Caco-2 (cell line): ENCODE results near the gene TGFA. TPM values are rescaled to one million over a fixed set of nuclear protein-coding genes. Genes with fewer than 3 reads are reported as not detected.

ENCODE experiments used
- BruUV-seq: library from RNA; stranded (reverse); fragments of 400-500 nt; replicated peaks from 2 replicates; lab custom pipeline; 2021; lab: Mats Ljungman, UMichigan
- CTCF ChIA-PET: fragments of 300-600 bp; sonication (Branson Sonifier 250); formaldehyde crosslinking; loops from one replicate; lab custom pipeline; 2022; ENCODE audit warnings: antibody characterized with exemption; lab: Charles Lee
- POLR2A ChIA-PET: fragments of 300-600 bp; sonication (Branson Sonifier 250); formaldehyde crosslinking; loops from one replicate; lab custom pipeline; 2022; ENCODE audit warnings: antibody characterized with exemption; lab: Charles Lee
- DNase-seq, 2 experiments: peaks; one replicate each; pipeline versions ENCODE4 v3.0.0 to v3.0.0-alpha.2; 2020 to 2022
- H3K27me3 ChIP-seq: replicated peaks from 2 replicates; pipeline ENCODE4 v1.6.0; 2011; ENCODE audit warnings: low read length; ENCODE audit not compliant: control insufficient read depth, insufficient read depth
- H3K36me3 ChIP-seq: 2 replicates; pipeline ENCODE4 v1.5.1; 2011; ENCODE audit warnings: low read length; ENCODE audit not compliant: control insufficient read depth, insufficient read depth
- H3K4me1 ChIP-seq: fragments of 250-450 bp; sonication (Bioruptor Pico); 2 replicates; pipeline ENCODE4 v1.5.1; 2020; ENCODE audit warnings: mild to moderate bottlenecking
- H3K4me3 ChIP-seq: 2 replicates; pipeline ENCODE4 v1.5.1; 2011; ENCODE audit warnings: low read depth, mild to moderate bottlenecking, control low read depth, low read length
- H3K9me3 ChIP-seq: fragments of 250-450 bp; sonication (Bioruptor Pico); 2 replicates; pipeline ENCODE4 v1.5.1; 2020; ENCODE audit warnings: mild to moderate bottlenecking, moderate library complexity
- H3K27ac Mint-ChIP-seq: one replicate; pipeline ENCODE4 v1.8.0; 2022; ENCODE audit warnings: mixed read lengths; ENCODE audit not compliant: unreplicated experiment
- H3K27me3 Mint-ChIP-seq: one replicate; pipeline ENCODE4 v1.8.0; 2022; ENCODE audit warnings: mixed read lengths; ENCODE audit not compliant: insufficient read depth, unreplicated experiment
- H3K36me3 Mint-ChIP-seq: one replicate; pipeline ENCODE4 v1.8.0; 2022; ENCODE audit warnings: mild to moderate bottlenecking, mixed read lengths; ENCODE audit not compliant: insufficient read depth, unreplicated experiment
- H3K4me1 Mint-ChIP-seq: one replicate; pipeline ENCODE4 v1.8.0; 2022; ENCODE audit warnings: low read depth, mixed read lengths; ENCODE audit not compliant: unreplicated experiment
- H3K4me3 Mint-ChIP-seq: one replicate; pipeline ENCODE4 v1.8.0; 2022; ENCODE audit warnings: mild to moderate bottlenecking, moderate library complexity, mixed read lengths; ENCODE audit not compliant: unreplicated experiment
- H3K9me3 Mint-ChIP-seq: one replicate; pipeline ENCODE4 v1.8.0; 2022; ENCODE audit warnings: mixed read lengths; ENCODE audit not compliant: unreplicated experiment
- CTCF ChIP-seq, 2 experiments: fragments of 200-600 bp in 1 of 2; IDR thresholded peaks; 1 replicate in 1 of 2; 2 replicates in 1 of 2; pipeline versions ENCODE4 v1.5.1 to v1.8.0; 2011 to 2022; ENCODE audit warnings: antibody characterized with exemption in 1 of 2, control low read depth in 1 of 2, inconsistent platforms in 1 of 2, low read depth in 1 of 2, low read length in 1 of 2, mild to moderate bottlenecking in 1 of 2, moderate library complexity in 1 of 2; ENCODE audit not compliant: insufficient read depth in 1 of 2, severe bottlenecking in 1 of 2, unreplicated experiment in 1 of 2
- intact Hi-C: fragments of 100-400 bp; cut with micrococcal nuclease; formaldehyde crosslinking; loops from one replicate; pipeline ENCODE4 v1.10.0; 2022; ENCODE audit not compliant: unreplicated experiment
- total RNA-seq: library from RNA; stranded (reverse); gene quantifications from 2 replicates; pipeline ENCODE4 v1.2.3, GENCODE V29; 2022

The TGFA gene
- total RNA-seq, 1 experiment from 2014 or later, result 0.70 TPM

GRCh38 chr2:70549962-70550361, 3.7 kb downstream of the TGFA start:
- peaks cover 12% of the 10 kb centered on the region for H3K4me1 ChIP-seq
- POLR2A ChIA-PET, result no interaction called here
- Mint-ChIP-seq H3K27ac (no peak overlapping the region), H3K27me3 (peaks cover 36% of the 10 kb centered on the region), H3K9me3 (no peaks in the 10 kb centered on the region), H3K4me3 (no peak overlapping the region), H3K36me3 (peaks cover 6% of the 10 kb centered on the region), H3K4me1 (no peaks in the 10 kb centered on the region)
- CTCF ChIA-PET, result no interaction called here
- intact Hi-C loops, result loop anchor here (5.0 to 10.0 kb wide), 3 partner anchors 95 to 248 kb away; partner anchors contain the start of gene FAM136A
- H3K4me3 ChIP-seq, result no peak overlapping the region
- no peak for TF ChIP-seq CTCF (IDR thresholded peaks at IDR 0.05; ENCODE audit: insufficient read depth in 1 of 2, low read depth in 1 of 2, low read length in 1 of 2, severe bottlenecking in 1 of 2, unreplicated experiment in 1 of 2)
- no TSS peak for BruUV-seq
- H3K9me3 ChIP-seq, result no peaks in the 10 kb centered on the region
- H3K36me3 ChIP-seq, result no peaks in the 10 kb centered on the region
- H3K27me3 ChIP-seq, result peaks cover 7% of the 10 kb centered on the region
- DNase-seq, result no peak

- BruUV-seq, result no TSS peak
- Mint-ChIP-seq H3K4me3 (no peak overlapping the region), H3K27ac (no peak overlapping the region), H3K36me3 (peaks cover 6% of the 10 kb centered on the region), H3K27me3 (peaks cover 37% of the 10 kb centered on the region), H3K9me3 (no peaks in the 10 kb centered on the region), H3K4me1 (no peaks in the 10 kb centered on the region)
- POLR2A ChIA-PET, result no interaction called here
- peaks cover 7% of the 10 kb centered on the region for H3K27me3 ChIP-seq
- intact Hi-C loops, result no loop called here
- H3K9me3 ChIP-seq, result no peaks in the 10 kb centered on the region
- DNase-seq, result no peak
- H3K4me3 ChIP-seq, result no peak overlapping the region
- H3K36me3 ChIP-seq, result no peaks in the 10 kb centered on the region
- TF ChIP-seq CTCF (IDR thresholded peaks at IDR 0.05; ENCODE audit: insufficient read depth in 1 of 2, low read depth in 1 of 2, low read length in 1 of 2, severe bottlenecking in 1 of 2, unreplicated experiment in 1 of 2), result no peak
- peaks cover 12% of the 10 kb centered on the region for H3K4me1 ChIP-seq
- CTCF ChIA-PET, result interaction anchor here (1.4 kb wide), 1 partner anchor 8 kb away, joined by 4 read pairs; no protein-coding TSS in a partner anchor
Observed at GRCh38 chr2:70549064-70549710, 4.4 kb downstream of the TGFA start.

GRCh38 chr2:70548233-70548632, 5.4 kb downstream of the TGFA start:
- H3K4me3 Mint-ChIP-seq, result no peak overlapping the region
- peaks cover 12% of the 10 kb centered on the region for H3K4me1 ChIP-seq
- ChIA-PET POLR2A (no interaction called here), CTCF (interaction anchor here (1.4 kb wide), 1 partner anchor 9 kb away, joined by 4 read pairs; no protein-coding TSS in a partner anchor)
- DNase-seq, result no peak
- no peak overlapping the region for H3K27ac Mint-ChIP-seq
- peaks cover under 1% of the 10 kb centered on the region for H3K36me3 Mint-ChIP-seq
- H3K9me3 ChIP-seq, result no peaks in the 10 kb centered on the region
- no peaks in the 10 kb centered on the region for H3K9me3 Mint-ChIP-seq
- H3K4me3 ChIP-seq, result no peak overlapping the region
- peaks cover 7% of the 10 kb centered on the region for H3K27me3 ChIP-seq
- TF ChIP-seq CTCF (IDR thresholded peaks at IDR 0.05; ENCODE audit: insufficient read depth in 1 of 2, low read depth in 1 of 2, low read length in 1 of 2, severe bottlenecking in 1 of 2, unreplicated experiment in 1 of 2), result no peak
- no peaks in the 10 kb centered on the region for H3K36me3 ChIP-seq
- BruUV-seq, result no TSS peak
- H3K4me1 Mint-ChIP-seq, result no peaks in the 10 kb centered on the region
- peaks cover 34% of the 10 kb centered on the region for H3K27me3 Mint-ChIP-seq
- intact Hi-C loops, result no loop called here
